HepG2 (cell line): ENCODE measurements around the gene DGKG. TPM values are rescaled to one million over a fixed set of nuclear protein-coding genes. Genes with fewer than 3 reads are reported as not detected.

Experiments
- AKAP8 ChIP-seq: sonication (generic); formaldehyde crosslinking; IDR thresholded peaks from 2 replicates; pipeline ENCODE4 v1.5.1; 2020; ENCODE audit warnings: mild to moderate bottlenecking, missing genetic modification reagents
- CBFB ChIP-seq: sonication (generic); formaldehyde crosslinking; IDR thresholded peaks from 2 replicates; pipeline ENCODE4 v1.4.0; 2020; ENCODE audit warnings: missing genetic modification reagents
- ELF4 ChIP-seq: sonication (generic); formaldehyde crosslinking; IDR thresholded peaks from 2 replicates; pipeline ENCODE4 v1.5.0; 2020; ENCODE audit warnings: missing genetic modification reagents, mild to moderate bottlenecking, moderate library complexity, borderline replicate concordance
- FOSL2 ChIP-seq: sonication (generic); formaldehyde crosslinking; IDR thresholded peaks from 2 replicates; pipeline ENCODE4 v1.4.0; 2020; ENCODE audit warnings: missing genetic modification reagents
- FOXK2 ChIP-seq: fragments of 450-650 bp; IDR thresholded peaks from 2 replicates; pipeline ENCODE4 v1.6.1; 2016
- FOXP4 ChIP-seq: sonication (generic); formaldehyde crosslinking; IDR thresholded peaks from 2 replicates; pipeline ENCODE4 v1.4.0; 2020; ENCODE audit warnings: missing genetic modification reagents
- JUN ChIP-seq: sonication (generic); formaldehyde crosslinking; IDR thresholded peaks from 2 replicates; pipeline ENCODE4 v1.4.0; 2020; ENCODE audit warnings: mild to moderate bottlenecking, missing genetic modification reagents
- MAZ ChIP-seq, 2 experiments: sonication (generic) in 1 of 2; formaldehyde crosslinking in 1 of 2; IDR thresholded peaks; 2 replicates each; pipeline versions ENCODE4 v1.5.0 to v1.6.1; 2012 to 2020; ENCODE audit warnings: low read depth in 2 of 2, mild to moderate bottlenecking in 2 of 2, borderline replicate concordance in 1 of 2, improper control_type of control experiment in 1 of 2, low read length in 1 of 2, missing genetic modification reagents in 1 of 2, moderate library complexity in 1 of 2
- MXD4 ChIP-seq: IDR thresholded peaks from 2 replicates; pipeline ENCODE4 v1.6.1; 2016; ENCODE audit warnings: mild to moderate bottlenecking, missing biosample characterization, missing genetic modification reagents
- PCBP1 ChIP-seq: fragments of 200-400 bp; formaldehyde crosslinking; IDR thresholded peaks from 2 replicates; pipeline ENCODE4 v1.6.1; 2017; ENCODE audit warnings: mild to moderate bottlenecking, low read depth, low read length, borderline replicate concordance
- PHF21A ChIP-seq: sonication (generic); formaldehyde crosslinking; IDR thresholded peaks from 2 replicates; pipeline ENCODE4 v1.5.0; 2020; ENCODE audit warnings: mild to moderate bottlenecking, missing genetic modification reagents
- PRDM10 ChIP-seq: sonication (generic); formaldehyde crosslinking; IDR thresholded peaks from 2 replicates; pipeline ENCODE4 v1.4.0; 2020; ENCODE audit warnings: low read depth, missing genetic modification reagents
- RAD51 ChIP-seq: fragments of 450-650 bp; IDR thresholded peaks from 2 replicates; pipeline ENCODE4 v1.6.1; 2016; ENCODE audit warnings: borderline replicate concordance
- RXRA ChIP-seq: sonication (generic); formaldehyde crosslinking; IDR thresholded peaks from 2 replicates; pipeline ENCODE4 v1.5.1; 2020; ENCODE audit warnings: missing genetic modification reagents
- SKI ChIP-seq: fragments of 450-650 bp; IDR thresholded peaks from one replicate; pipeline ENCODE4 v1.6.1; 2018; ENCODE audit warnings: mild to moderate bottlenecking; ENCODE audit not compliant: partially characterized antibody
- SOX13 ChIP-seq, 3 experiments: fragments of 450-650 bp in 1 of 3; sonication (generic) in 1 of 3; formaldehyde crosslinking in 1 of 3; IDR thresholded peaks in 2 of 3; conservative IDR thresholded peaks in 1 of 3; 2 replicates each; pipeline versions ENCODE4 v1.5.0 to v1.6.1; 2016 to 2020; ENCODE audit warnings: antibody characterized with exemption in 1 of 3, mild to moderate bottlenecking in 1 of 3, missing compliant biosample characterization in 1 of 3, missing genetic modification reagents in 1 of 3, moderate library complexity in 1 of 3
- SPEN ChIP-seq: sonication (generic); formaldehyde crosslinking; IDR thresholded peaks from 2 replicates; pipeline ENCODE4 v1.5.1; 2020; ENCODE audit warnings: low read depth, mild to moderate bottlenecking, missing genetic modification reagents
- ZNF691 ChIP-seq: sonication (generic); formaldehyde crosslinking; IDR thresholded peaks from 2 replicates; pipeline ENCODE4 v1.4.0; 2020; ENCODE audit warnings: missing genetic modification reagents, low read depth, mild to moderate bottlenecking, borderline replicate concordance
- ZNF749 ChIP-seq: sonication (generic); formaldehyde crosslinking; IDR thresholded peaks from 2 replicates; pipeline ENCODE4 v1.8.0; 2022; ENCODE audit warnings: mild to moderate bottlenecking, missing genetic modification reagents, moderate library complexity, borderline replicate concordance
- ZNF777 ChIP-seq: sonication (generic); formaldehyde crosslinking; IDR thresholded peaks from 2 replicates; pipeline ENCODE4 v1.4.0; 2020; ENCODE audit warnings: missing genetic modification reagents
- ZNF883 ChIP-seq: sonication (generic); formaldehyde crosslinking; IDR thresholded peaks from 2 replicates; pipeline ENCODE4 v1.5.1; 2020; ENCODE audit warnings: mild to moderate bottlenecking, missing genetic modification reagents; ENCODE audit errors: not compliant biosample characterization
- polyA plus RNA-seq, 8 experiments: library from polyadenylated mRNA; depleted of rRNA in 3 of 8; stranded (reverse) in 7 of 8; unstranded in 1 of 8; fragments of >200 nt; fragmentation: Illumina TruSeq in 4 of 8; extraction: Trizol in 4 of 8; gene quantifications; 2 replicates each; pipeline versions ENCODE4 v1.2.1 to v1.2.3, GENCODE V29; 2011 to 2016; ENCODE audit warnings: low read depth in 4 of 8, missing spikeins in 1 of 8, mixed read lengths in 1 of 8; ENCODE audit not compliant: insufficient read depth in 1 of 8
- total RNA-seq, 5 experiments: library from RNA; depleted of rRNA; stranded (reverse); fragments of >200 nt; fragmentation: Illumina TruSeq; extraction: Trizol; gene quantifications; 2 replicates each; pipeline ENCODE4 v1.2.3, GENCODE V29; 2016; ENCODE audit warnings: low read depth in 1 of 5

DGKG gene
- total and polyA plus RNA-seq, 2 of the 13 experiments (the other 11 are each of a cell fraction or from before 2014, with no cell fraction given) = 3.8 to 6.2 TPM

GRCh38 chr3:186108941-186109865, 252.8 kb downstream of the DGKG start, which contains the start of gene ETV5 (continued):
- TF ChIP-seq PRDM10 (CRISPR knock-in tag) = 0 out of 2 replicates have a peak, but pooled peaks have one; percentile 68
- no peak; the same call in 1 of the 2 replicates for TF ChIP-seq ZNF777
- peak; percentile 83 for TF ChIP-seq SPEN (CRISPR knock-in tag)
- no peak for TF ChIP-seq PCBP1
- TF ChIP-seq JUN (CRISPR knock-in tag) = 0 out of 2 replicates have a peak, but pooled peaks have one; percentile 21
- TF ChIP-seq ZNF883 (CRISPR knock-in tag) = no peak
- peak; percentile 45 for TF ChIP-seq PHF21A
- 0 out of 2 replicates have a peak, but pooled peaks have one; percentile 16 for TF ChIP-seq FOXP4
- no peak for TF ChIP-seq RXRA
- peak; percentile 40; the same call in 1 of the 2 replicates for TF ChIP-seq CBFB (CRISPR knock-in tag)
- peak; percentile 66 for TF ChIP-seq FOSL2 (CRISPR knock-in tag)
- TF ChIP-seq ZNF749 = peak; percentile 17; the same call in 1 of the 2 replicates
- no peak for TF ChIP-seq ELF4
- TF ChIP-seq FOXK2 = peak; percentile 98
- TF ChIP-seq MXD4 (CRISPR knock-in tag) = peak; percentile 43; the same call in 1 of the 2 replicates
- peak; percentile 45 for TF ChIP-seq SKI
- TF ChIP-seq RAD51 = no peak
- TF ChIP-seq AKAP8 (CRISPR knock-in tag) = 0 out of 2 replicates have a peak, but pooled peaks have one; percentile 59
- TF ChIP-seq SOX13 (IDR thresholded peaks at IDR 0.05) = no peak
- TF ChIP-seq SOX13 (CRISPR knock-in tag; conservative IDR thresholded peaks at IDR 0.05 in 1 of 2, IDR thresholded peaks at IDR 0.05 in 1 of 2) = peak in 1 of 2 experiments; percentile 7; a peak in 1 of 4 replicates
- TF ChIP-seq MAZ (IDR thresholded peaks at IDR 0.05; ENCODE audit: borderline replicate concordance, low read depth, low read length) = no peak
- TF ChIP-seq MAZ (CRISPR knock-in tag; IDR thresholded peaks at IDR 0.05; ENCODE audit: low read depth) = peak; percentile 88
- TF ChIP-seq ZNF691 (CRISPR knock-in tag) = 0 out of 2 replicates have a peak, but pooled peaks have one; percentile 56
